ENCODE data around the gene PLA2G2F. TPM values are rescaled to one million over a fixed set of nuclear protein-coding genes. Genes with fewer than 3 reads are reported as not detected.

Gene PLA2G2F
- total RNA-seq, 1 donor from 2014 or later: 0.92 TPM

- no peak for DNase-seq (ENCODE audit: low spot score)
Measured at GRCh38 chr1:20168564-20169491, 29.7 kb downstream of the PLA2G2F start.

DNA sequence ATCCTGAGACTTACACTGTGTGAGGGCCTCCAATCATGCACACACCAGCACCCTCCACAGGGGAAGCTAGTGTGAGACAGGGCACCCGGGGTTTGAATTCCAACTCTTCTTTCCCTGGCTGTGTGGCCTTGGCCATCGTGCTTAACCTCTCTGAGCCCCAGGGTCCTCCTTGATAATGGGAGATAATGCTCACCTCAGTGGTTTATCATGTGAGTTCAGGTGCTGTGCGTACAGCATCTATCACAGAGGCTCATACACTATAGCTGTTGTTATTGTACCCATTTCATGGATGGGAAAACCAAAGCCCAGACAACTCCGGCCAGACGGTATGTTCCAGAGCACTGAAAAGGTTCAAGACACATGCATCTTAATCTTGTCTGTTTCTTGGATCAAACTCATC lies 30.8 kb downstream of the PLA2G2F start:
- no peak for DNase-seq (ENCODE audit: low spot score)

DNA sequence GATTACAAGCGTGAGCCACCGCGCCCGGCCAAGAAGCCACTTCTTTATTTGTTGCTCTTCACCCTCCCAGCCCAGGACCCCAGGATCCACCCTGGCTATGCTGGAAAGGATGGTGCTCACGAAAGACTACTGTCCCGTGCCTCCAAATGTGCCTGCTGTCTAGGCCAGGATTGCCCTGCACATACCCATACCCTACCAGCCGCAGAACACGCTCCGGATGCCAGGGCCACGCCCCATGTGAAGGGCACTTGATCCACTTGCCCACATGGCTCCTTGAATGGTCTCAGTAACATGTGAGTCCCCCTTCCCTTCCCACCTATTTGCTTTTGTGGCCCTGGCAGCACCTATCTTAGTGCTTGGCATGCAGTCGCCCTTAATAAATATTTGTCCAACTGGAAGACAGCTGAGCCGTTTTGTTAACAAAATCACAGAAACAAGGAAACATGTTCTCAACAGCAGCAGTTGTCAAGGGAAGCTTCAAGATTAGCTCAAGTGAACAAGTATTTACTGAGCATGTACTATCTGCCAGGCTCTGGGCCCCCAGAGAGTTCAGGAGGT lies 33.0 kb downstream of the PLA2G2F start:
- DNase-seq (ENCODE audit: low spot score): no peak

DNA sequence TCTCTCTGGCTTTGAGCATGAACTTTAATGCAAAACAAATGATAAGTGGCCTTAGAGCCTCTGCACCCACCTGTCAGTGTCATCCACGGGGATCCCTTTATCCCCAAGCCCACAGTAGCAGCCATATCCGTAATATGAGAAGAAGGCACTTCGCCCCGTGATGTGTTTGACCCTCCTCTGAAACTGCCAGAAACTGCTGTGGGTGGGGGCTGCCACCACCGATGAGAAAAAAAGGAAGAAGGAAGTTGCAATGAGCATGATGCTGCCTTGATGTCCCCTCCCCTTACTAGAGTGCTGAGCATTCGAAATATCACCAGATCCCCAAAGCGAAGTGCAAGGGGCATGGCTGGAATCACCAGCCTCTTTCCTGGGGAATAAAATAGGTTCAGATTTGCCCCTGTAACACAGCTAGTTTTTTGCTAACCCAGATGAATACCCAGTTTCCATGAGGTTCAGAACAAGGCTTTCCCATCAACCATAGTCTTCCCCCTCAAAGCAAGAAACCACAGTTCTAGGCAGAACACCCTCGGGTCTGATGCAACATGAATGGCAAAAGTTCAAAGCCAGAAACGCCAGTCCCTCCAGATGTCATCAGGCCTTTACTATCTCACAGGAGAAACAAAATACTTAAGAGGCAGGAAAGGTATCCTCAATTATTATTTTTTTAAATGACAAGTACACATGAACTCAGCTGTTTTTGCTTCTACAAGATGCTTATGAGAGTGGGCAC lies 36.0 kb downstream of the PLA2G2F start:
- no peak for DNase-seq (ENCODE audit: low spot score)

DNA sequence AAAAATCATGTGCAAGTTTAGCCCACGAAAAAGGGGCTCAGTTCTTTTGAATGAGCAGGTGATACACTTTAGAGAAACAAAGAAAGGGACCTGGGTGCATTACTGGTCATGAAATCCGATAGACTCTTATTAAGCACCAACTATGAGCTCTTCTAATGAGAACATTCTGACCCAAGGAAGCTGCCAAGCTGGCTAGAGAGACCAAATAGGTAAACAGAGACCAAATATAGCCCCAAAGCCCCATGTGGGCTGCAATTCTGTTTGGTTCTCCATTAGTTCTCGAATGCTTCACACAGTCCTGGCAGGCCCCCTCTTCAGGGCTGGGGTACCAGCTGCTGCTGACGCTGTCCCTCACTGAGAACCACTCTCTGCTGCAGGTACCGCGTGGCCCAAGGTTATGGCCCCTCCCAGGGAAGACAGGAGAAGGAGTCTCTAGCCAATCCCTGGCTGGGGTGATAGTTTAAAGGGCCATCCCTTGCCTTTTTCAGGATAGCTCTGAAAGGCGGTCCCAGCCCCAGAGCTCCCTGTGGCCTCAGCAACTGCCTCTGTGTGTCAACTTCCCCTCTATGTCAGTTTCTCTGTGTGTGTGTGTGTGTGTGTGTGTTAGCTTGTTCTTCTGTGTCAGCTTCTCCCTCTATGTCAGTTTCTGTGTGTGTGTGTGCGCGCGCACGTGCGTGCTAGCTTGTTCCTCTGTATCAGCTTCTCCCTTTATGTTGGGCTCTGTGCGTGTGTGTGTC lies 39.7 kb downstream of the PLA2G2F start:
- no peak for DNase-seq (ENCODE audit: low spot score)

DNA sequence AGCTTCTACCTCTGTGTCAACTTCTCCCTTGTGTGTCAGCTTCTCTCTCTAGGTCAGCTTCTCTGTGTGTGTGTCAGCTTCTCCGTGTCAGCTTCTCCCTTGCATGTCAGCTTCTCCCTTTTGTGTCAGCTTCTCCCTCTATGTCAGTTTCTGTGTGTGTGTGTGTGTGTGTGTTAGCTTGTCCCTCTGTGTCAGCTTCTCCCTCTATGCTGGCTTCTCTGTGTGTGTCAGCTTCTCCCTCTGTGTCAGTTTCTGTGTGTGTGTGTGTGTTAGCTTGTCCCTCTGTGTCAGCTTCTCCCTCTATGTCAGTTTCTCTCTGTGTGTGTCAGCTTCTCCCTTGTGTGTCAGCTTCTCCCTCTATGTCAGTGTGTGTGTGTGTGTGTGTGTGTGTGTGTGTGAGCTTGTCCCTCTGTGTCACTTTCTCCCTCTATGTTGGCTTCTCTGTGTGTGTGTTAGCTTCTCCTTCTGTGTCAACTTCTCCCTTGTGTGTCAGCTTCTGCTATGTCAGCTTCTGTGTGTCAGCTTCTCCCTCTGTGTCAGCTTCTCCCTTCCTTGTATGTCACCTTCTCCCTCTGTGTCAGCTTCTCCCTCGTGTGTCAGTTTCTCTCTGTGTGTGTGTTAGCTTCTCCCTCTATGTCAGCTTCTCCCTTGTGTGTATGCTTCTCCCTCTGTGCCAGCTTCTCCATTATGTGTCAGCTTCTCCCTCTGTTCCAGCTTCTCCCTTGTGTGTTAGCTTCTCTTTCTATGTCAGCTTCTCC lies 40.4 kb downstream of the PLA2G2F start:
- no peak for DNase-seq (ENCODE audit: low spot score)

DNA sequence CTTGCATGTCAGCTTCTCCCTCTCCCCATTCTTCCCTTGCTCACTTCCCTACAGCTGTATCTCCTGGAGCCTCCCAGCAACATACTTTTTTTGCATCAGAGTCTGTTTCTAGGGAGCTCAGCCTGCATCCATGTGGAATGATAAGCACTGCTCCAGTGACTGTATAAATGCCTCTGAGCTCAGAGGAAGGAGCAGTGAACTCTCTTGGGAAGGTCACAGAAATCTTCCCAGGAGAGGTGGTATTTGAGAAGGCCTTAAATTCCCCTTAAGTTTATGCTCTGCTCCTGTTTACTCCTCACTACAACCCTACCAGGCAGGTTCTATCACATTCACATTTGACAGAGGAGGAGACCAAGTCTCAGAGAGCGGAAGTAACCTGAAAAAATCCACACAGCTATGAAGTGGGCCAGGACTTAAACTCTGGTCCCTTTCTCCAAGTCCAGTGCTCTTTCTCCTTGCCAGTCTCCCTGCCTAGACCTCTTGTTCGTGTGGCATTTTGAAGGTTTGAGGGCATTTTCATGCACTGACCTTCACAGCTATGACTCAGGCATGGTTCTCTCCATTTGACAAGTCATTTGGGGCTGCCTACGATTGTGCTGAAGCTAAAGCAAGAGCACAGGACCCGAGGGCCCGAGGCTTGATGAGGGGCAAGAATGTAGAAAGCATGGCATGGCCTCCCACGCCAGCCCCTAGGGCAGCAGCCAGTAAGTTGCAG lies 41.2 kb downstream of the PLA2G2F start:
- DNase-seq (ENCODE audit: low spot score): no peak

DNA sequence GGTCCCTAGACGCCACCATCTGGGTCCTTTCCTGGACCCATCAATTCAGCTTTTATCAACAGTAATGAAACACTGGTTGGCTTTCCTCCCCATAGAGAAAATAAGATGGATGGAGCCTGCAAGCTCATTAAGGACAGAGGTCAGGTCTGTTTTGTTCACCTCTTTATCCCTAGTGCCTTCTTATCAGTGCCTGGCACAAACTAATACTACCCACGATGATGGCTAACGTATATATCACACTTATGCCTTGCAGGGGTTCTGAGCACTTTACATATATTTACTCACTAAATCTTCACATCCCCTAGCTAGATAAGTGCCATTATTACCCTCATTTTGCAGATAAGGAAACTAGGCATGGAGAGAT lies 41.7 kb downstream of the PLA2G2F start:
- no peak for DNase-seq (ENCODE audit: low spot score)

DNA sequence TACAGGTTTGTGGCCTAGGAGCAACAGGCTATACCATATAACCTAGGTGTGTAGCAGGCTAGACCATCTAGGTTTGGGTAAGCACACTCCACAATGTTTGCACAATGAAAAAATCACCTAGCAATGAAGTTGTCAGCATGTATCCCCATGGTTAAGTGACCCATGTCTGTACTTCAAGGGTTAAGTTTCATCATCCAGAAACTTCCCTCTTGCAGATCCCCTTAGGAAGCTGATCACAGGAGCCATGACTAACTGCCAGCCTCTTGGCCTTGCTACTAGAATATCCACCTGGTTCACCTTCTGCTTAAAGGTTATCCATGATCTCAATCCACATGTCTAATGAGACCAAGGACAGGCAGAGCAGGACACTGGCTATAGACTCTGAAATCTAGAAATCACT lies 43.3 kb downstream of the PLA2G2F start:
- DNase-seq (ENCODE audit: low spot score): no peak

- peak; percentile 67 for DNase-seq (ENCODE audit: low spot score)
Measured at GRCh38 chr1:20183035-20183434, 43.9 kb downstream of the PLA2G2F start.

DNA sequence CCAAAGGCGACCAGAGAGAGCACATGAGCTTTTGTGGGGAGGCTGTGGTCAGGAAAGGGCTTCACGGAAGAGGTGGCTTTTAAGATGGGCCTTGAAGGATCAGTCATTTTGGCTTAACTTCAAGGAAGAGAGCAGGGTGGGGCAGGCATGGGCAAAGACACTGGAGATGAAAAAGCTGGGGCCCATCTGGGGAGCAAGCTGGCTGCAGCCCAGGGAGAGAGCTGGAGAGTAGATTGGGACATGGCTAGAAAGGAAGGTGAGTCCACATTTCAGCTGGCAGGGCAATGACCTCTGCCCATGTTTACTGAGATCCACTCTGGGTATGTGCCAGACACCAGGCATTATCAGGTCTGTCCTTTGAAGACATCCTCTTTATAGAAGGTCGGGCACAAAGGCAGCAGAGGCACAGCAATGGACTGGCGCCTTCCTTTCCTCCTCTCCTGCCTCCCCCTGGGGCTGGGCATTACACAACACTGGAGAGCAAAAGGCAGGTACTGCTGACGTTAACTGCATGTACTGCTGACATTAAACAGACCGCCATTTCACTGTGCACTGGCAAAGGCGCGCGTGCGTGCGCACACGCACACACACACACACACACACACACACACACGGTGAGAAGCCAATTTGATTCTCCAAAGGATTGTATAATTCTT lies 44.6 kb downstream of the PLA2G2F start:
- no peak for DNase-seq (ENCODE audit: low spot score)

GRCh38 chr1:20184481-20184900 lies 45.4 kb downstream of the PLA2G2F start:
- DNase-seq (ENCODE audit: low spot score): no peak

DNA sequence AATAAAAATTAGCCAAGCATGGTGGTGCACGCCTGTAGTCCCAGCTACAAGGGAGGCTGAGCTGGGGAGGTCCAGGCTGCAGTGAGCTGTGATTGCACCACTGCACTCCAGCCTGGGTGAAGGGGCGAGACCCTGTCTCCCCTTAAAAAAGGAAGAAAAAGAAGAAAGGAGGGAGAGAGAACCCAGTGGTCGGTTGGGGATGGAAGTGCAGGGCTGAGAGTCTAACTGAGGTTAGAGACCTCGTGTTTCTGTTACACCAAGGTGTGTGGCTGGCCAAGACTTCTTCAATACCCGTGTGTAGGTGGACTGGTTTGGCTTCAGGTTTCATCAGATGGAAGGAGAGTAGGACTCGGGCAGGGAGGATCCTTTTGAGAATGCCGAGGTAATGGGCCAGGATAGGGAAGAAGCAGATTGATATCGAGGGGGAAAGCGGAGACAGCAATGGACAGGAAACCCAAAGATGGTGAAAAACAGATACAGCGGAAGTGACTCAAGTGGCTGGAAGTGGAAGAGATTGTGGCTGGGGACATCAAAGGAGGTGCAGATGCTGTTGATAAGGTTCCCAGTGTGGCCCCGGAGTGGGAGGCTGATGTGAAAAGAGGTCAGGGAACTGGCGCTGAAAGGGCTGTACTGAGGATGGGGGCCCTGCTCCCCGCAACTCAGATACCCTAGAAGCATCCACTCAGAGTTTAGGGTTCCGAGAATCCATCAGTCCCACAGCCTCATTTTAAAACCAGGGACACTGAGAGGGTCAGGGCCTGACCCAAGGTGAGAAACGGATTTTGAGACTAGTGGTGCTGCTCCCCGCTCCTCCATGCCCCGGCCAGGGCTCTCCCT lies 46.1 kb downstream of the PLA2G2F start:
- no peak for DNase-seq (ENCODE audit: low spot score)

DNA sequence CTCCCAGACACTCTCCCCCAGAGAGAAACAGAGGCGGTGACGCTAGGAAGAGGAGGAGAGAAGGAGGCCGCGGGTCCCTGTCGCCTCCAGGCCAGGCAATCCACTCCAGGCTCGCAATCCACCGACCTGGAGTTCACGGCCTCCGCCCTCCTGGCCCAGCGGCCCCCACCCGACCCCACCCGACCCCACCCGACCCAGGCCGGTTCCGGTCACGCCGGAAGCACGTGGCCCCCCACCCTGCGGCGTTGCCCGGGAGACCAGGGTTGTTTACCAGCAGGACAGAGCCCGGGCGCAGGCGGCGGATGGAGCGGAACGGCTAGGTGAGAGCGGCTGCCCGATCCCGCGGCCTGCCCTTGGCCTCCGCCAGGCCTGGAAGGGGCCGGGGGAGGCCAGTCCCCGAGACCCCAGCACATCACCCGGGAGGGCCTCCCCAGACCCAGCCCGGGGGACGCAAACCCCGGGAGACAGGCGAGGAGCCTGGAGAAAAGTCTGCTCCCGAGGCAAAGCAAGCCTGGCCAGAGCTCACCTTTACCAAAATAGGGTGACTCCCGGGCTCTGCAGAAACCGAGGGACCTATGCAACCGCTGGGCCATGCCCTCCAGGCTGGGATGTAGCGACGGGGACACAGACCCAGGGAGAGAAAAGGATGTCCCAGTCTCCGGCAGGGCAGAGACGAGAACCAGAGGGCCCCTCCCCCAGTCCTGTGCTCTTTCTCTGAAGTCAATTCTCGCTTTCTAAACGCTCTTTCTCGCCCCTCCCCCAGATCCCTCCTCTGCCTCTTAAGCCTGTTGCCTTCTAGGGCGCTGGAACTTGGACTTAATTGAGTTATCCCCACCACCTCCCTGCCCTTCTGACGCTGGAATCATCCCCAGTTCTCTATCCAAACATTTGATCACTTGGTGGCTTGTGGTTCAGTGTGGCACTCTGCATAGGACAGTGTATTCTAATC lies 47.0 kb downstream of the PLA2G2F start, which contains the start of the genes PLA2G2C and UBXN10:
Gene PLA2G2C (minus strand): TSS at position 685 of the 949 bp plus-strand sequence. CDS start 9,155 bp downstream, outside the sequence.
Gene UBXN10 (plus strand): TSS at position 263 of the 949 bp plus-strand sequence. CDS start 4,466 bp downstream, outside the sequence.
- DNase-seq (ENCODE audit: low spot score): peak; percentile 56

GRCh38 chr1:20187103-20187812 lies 48.1 kb downstream of the PLA2G2F start:
- peak; percentile 88 for DNase-seq (ENCODE audit: low spot score)

DNA sequence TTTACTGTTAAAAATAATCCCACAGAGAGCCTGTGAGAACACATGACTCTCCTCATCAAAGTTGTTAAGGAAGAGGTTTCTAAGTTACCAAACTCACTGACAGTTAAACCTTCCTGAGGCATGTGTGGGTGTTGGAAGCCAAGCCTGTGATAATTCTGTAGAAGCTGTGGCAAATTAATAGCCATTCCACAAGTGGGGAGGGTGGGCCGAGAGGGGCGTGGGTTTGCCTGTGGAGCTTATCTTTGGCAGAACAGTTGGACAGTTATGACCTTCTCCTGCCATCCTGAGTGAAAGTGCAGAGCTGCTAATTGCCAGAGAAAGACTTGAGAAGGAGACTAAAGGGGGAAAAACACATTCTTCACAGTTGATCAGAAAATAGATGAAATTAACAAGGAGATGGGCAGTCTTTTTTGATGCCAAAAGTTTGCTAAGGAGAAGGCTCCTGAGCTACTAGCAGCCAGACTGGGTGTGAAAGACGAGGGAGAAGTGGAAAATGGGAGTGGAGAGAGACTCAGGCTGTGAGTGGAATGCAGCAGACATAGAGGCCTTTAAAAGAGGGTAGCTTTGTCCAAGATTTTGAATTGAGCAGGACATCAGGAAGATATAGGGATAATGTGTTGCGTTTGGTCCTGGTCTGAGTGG lies 48.8 kb downstream of the PLA2G2F start:
- DNase-seq (ENCODE audit: low spot score): no peak

GRCh38 chr1:20188455-20188817 lies 49.3 kb downstream of the PLA2G2F start:
- no peak for DNase-seq (ENCODE audit: low spot score)
